Pancreas (tissue), 10 donors: ENCODE results near the gene SREBF1. TPM values are rescaled to one million over a fixed set of nuclear protein-coding genes. Genes with fewer than 3 reads are reported as not detected.
A peak's percentile ranks its signal among the peaks of the same experiment; 100 is the strongest.

ENCODE experiments used
- ATAC-seq, 4 donors: fragments of 200-7000 bp; cut with Tn5 transposase; one replicate each; pipeline versions ENCODE4 v1.8.0 to v1.9.1; 2020; ENCODE audit warnings: mild to moderate bottlenecking in 4 of 4, moderate library complexity in 4 of 4
- DNase-seq, 6 donors: peaks; one replicate each; pipeline ENCODE4 v3.0.0-alpha.2; 2020
- FAIRE-seq: peaks from 2 replicates; lab custom pipeline; 2012; peaks lifted over from hg19 to GRCh38; lab: Jason Lieb, UNC
- H3K27ac ChIP-seq, 4 donors: fragments of 200-600 bp; sonication (generic); 1 replicate in 3 of 4; 2 replicates in 1 of 4; pipeline versions ENCODE4 v1.5.0 to v1.8.0; 2020
- H3K27me3 ChIP-seq, 4 donors: fragments of 200-600 bp; one replicate each; pipeline ENCODE4 v1.8.0; 2021
- H3K36me3 ChIP-seq, 3 donors: fragments of 200-600 bp; sonication (generic) in 1 of 3; one replicate each; pipeline versions ENCODE4 v1.5.0 to v1.8.0; 2020 to 2021
- H3K4me1 ChIP-seq, 3 donors: fragments of 200-600 bp; one replicate each; pipeline ENCODE4 v1.8.0; 2021
- H3K4me3 ChIP-seq, 4 donors: fragments of 200-600 bp; sonication (generic) in 2 of 4; one replicate each; pipeline versions ENCODE4 v1.5.0 to v1.8.0; 2020 to 2021
- H3K9me3 ChIP-seq, 4 donors: fragments of 200-600 bp; one replicate each; pipeline ENCODE4 v1.8.0; 2021
- WGBS, 2 donors: extraction: QIAGEN DNeasy Blood & Tissue Kit; methylation state at CpG; one replicate each; pipeline ENCODE4 v1.1.7; 2013; 5-methylcytosine and 5-hydroxymethylcytosine counted together
- intact Hi-C, 3 donors: fragments of 100-400 bp; cut with DNase I; formaldehyde crosslinking; loops; one replicate each; pipeline versions ENCODE4 v1.11.1 to v1.14.2; 2022
- polyA plus RNA-seq, 2 donors: library from polyadenylated mRNA; stranded (reverse); fragments of 200-250 nt; gene quantifications; one replicate each; pipeline ENCODE4 v1.2.3, GENCODE V29; 2013
- total RNA-seq, 6 donors: library from RNA; stranded (reverse); fragmentation: NEBNext Ultra II Directional in 4 of 6; extraction: Animal tissue kit (Norgen Biotek cat#: 25700) in 4 of 6; gene quantifications; one replicate each; pipeline versions ENCODE4 v1.2.1 to v1.2.4, GENCODE V29; 2021 to 2023
- TF ChIP-seq, protein P1 (sequence below), 4 donors: fragments of 200-600 bp; sonication (generic) in 3 of 4; IDR thresholded peaks; one replicate each; pipeline versions ENCODE4 v1.5.0 to v1.8.0; 2021; ENCODE audit warnings: antibody characterized with exemption in 4 of 4
- donor health status: healthy with polysubstance abuse.
- donor health status: DM: no; HTN: no; CAD: no; lungs with moderate emphysema.
- donor health status: DM: no; HTN: no; CAD: no.
- donor health status: control.
- donor health status: control.
- donor health status: Bipolar disorder and iron deficiency.
- donor health status: DM: yes; HTN: yes; CAD: no.
- donor health status: DM: no; HTN: no; CAD: no.
- donor health status: DM: no; HTN: no; CAD: no.
- donor health status: DM: yes; HTN: yes; CAD: no.

Gene SREBF1
- total and polyA plus RNA-seq, 8 donors = 12.0 to 77.5 (median 32.3) TPM

DNA sequence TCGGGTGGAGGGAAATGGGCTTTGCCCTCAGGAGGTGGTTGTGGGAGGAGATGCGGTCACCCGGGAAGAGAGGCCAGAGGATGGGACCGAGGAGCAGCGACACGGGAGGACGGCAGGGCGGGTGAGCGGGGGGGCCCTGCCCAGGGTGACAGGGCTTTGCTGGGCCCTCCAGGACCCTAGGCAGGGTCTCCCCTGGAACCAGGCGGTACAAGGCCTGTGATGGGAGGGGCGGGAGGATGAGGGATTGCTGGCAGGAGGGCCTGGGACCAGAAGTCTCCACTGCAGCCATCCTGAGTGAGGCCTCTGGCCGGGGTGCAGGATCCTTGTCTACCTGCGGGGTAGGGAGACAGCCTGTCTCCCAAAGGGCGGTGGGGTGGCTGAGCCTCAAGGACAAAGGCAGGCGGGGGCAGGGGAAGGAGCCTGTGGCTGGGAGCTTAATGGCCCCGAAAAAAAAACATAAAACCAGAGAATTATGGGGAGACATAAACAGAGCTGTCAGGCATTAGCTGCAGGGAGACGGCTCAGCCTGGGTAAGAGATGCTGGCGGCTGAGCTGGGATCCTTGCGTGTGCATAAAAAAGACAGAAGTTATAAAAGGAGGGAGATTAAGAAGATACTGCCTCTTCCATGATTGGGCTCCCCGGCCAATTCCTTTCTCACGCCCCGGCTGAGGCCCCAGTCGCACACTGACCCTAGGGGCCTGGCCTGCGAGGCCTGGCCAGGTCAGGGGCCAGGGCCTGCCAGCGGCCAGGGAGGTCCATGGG lies 66.7 kb downstream of the SREBF1 start:
- FAIRE-seq (no peak), DNase-seq (peak in 1 of 6 donors; percentile 49), ATAC-seq (no peak)
- Histone ChIP-seq H3K27ac (no peak overlapping the region), H3K9me3 (no peaks in the 10 kb centered on the region), H3K4me3 (no peak overlapping the region), H3K27me3 (no peaks in the 10 kb centered on the region), H3K36me3 (no peaks in the 10 kb centered on the region), H3K4me1 (peaks cover 0 to 7% (median 0%) of the 10 kb centered on the region in 3 donors)
- TF ChIP-seq, protein P1, sequence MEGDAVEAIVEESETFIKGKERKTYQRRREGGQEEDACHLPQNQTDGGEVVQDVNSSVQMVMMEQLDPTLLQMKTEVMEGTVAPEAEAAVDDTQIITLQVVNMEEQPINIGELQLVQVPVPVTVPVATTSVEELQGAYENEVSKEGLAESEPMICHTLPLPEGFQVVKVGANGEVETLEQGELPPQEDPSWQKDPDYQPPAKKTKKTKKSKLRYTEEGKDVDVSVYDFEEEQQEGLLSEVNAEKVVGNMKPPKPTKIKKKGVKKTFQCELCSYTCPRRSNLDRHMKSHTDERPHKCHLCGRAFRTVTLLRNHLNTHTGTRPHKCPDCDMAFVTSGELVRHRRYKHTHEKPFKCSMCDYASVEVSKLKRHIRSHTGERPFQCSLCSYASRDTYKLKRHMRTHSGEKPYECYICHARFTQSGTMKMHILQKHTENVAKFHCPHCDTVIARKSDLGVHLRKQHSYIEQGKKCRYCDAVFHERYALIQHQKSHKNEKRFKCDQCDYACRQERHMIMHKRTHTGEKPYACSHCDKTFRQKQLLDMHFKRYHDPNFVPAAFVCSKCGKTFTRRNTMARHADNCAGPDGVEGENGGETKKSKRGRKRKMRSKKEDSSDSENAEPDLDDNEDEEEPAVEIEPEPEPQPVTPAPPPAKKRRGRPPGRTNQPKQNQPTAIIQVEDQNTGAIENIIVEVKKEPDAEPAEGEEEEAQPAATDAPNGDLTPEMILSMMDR (IDR thresholded peaks at IDR 0.05) = no peak
- intact Hi-C loops = no loop called here
- WGBS, 2 donors = 77 to 81% methylated on average over 25 of the region's 25 CpGs

DNA sequence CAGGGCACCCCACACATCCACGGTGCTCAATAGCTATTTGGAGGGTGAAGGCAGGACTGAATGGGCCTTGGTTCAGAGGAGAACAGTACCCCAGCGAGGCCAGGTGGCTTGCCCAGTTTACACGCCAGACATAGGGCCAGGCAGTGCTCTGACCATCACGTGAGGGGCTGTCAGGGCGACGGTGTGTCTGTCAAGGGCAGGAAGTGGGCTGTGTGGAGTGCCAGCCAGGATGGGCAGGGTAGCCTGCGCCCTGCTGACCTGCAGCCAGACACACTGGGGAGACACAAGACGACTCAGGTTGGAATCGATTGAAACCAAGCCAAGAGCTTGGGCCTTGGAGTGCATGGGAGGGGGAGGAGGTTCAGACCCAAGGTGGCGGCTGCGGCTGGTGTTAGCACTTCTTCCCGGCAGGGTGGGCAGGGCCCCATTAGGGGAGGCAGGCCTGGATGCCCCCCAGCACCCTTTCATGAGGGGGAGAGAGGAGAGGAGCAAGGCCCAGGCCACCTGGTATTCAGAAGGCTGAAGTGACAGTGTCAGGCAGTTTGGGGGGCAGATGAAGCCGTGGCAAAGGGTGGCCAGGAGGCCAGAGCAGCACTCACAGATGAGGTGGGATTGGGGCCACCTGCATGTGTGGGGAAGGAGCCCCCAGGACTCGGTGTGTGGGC lies 68.2 kb downstream of the SREBF1 start:
- ATAC-seq (peak in 2 of 4 donors; percentile 14 to 31), FAIRE-seq (no peak), DNase-seq (peak in 1 of 6 donors; percentile 63)
- Histone ChIP-seq H3K9me3 (no peaks in the 10 kb centered on the region), H3K27me3 (no peaks in the 10 kb centered on the region), H3K4me3 (no peak overlapping the region), H3K4me1 (no peaks in the 10 kb centered on the region), H3K36me3 (no peaks in the 10 kb centered on the region), H3K27ac (no peak overlapping the region)
- intact Hi-C loops = no loop called here
- WGBS, 2 donors = 69 to 73% methylated on average over 14 of the region's 14 CpGs
- TF ChIP-seq, protein P1 (IDR thresholded peaks at IDR 0.05) = no peak

GRCh38 chr17:17767887-17768418 lies 68.8 kb downstream of the SREBF1 start:
- intact Hi-C loops = no loop called here
- FAIRE-seq (no peak), ATAC-seq (no peak), DNase-seq (no peak)
- H3K36me3 ChIP-seq = no peaks in the 10 kb centered on the region
- H3K27me3 ChIP-seq = no peaks in the 10 kb centered on the region
- WGBS, 2 donors = 78 to 84% methylated on average over 6 of the region's 6 CpGs
- no peak overlapping the region for H3K4me3 ChIP-seq
- no peaks in the 10 kb centered on the region for H3K4me1 ChIP-seq
- H3K9me3 ChIP-seq = no peaks in the 10 kb centered on the region
- TF ChIP-seq, protein P1 (IDR thresholded peaks at IDR 0.05) = no peak
- H3K27ac ChIP-seq = no peak overlapping the region

GRCh38 chr17:17767154-17767869 lies 69.5 kb downstream of the SREBF1 start:
- ATAC-seq (no peak), DNase-seq (no peak), FAIRE-seq (no peak)
- Histone ChIP-seq H3K36me3 (no peaks in the 10 kb centered on the region), H3K4me1 (no peaks in the 10 kb centered on the region), H3K27ac (no peak overlapping the region), H3K4me3 (no peak overlapping the region), H3K27me3 (no peaks in the 10 kb centered on the region), H3K9me3 (no peaks in the 10 kb centered on the region)
- intact Hi-C loops = no loop called here
- WGBS, 2 donors = 80 to 84% methylated on average over 7 of the region's 7 CpGs
- TF ChIP-seq, protein P1 (IDR thresholded peaks at IDR 0.05) = no peak
